Measurements from ENCODE around the gene FAP. TPM values are rescaled to one million over a fixed set of nuclear protein-coding genes. Genes with fewer than 3 reads are reported as not detected.
A peak's percentile ranks its signal among the peaks of the same experiment; 100 is the strongest.

FAP gene, protein sequence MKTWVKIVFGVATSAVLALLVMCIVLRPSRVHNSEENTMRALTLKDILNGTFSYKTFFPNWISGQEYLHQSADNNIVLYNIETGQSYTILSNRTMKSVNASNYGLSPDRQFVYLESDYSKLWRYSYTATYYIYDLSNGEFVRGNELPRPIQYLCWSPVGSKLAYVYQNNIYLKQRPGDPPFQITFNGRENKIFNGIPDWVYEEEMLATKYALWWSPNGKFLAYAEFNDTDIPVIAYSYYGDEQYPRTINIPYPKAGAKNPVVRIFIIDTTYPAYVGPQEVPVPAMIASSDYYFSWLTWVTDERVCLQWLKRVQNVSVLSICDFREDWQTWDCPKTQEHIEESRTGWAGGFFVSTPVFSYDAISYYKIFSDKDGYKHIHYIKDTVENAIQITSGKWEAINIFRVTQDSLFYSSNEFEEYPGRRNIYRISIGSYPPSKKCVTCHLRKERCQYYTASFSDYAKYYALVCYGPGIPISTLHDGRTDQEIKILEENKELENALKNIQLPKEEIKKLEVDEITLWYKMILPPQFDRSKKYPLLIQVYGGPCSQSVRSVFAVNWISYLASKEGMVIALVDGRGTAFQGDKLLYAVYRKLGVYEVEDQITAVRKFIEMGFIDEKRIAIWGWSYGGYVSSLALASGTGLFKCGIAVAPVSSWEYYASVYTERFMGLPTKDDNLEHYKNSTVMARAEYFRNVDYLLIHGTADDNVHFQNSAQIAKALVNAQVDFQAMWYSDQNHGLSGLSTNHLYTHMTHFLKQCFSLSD
- total RNA-seq, result 1 to 10 TPM in 3 of 4 donors, not detected in 1; 1.4 to 3.5 (median 2.0) TPM

- TF ChIP-seq POLR2AphosphoS5 (IDR thresholded peaks at IDR 0.05) (no peak), POLR2A (IDR thresholded peaks at IDR 0.05) (no peak), EP300 (IDR thresholded peaks at IDR 0.05; ENCODE audit: low read depth) (no peak)
- TF ChIP-seq, protein P1, sequence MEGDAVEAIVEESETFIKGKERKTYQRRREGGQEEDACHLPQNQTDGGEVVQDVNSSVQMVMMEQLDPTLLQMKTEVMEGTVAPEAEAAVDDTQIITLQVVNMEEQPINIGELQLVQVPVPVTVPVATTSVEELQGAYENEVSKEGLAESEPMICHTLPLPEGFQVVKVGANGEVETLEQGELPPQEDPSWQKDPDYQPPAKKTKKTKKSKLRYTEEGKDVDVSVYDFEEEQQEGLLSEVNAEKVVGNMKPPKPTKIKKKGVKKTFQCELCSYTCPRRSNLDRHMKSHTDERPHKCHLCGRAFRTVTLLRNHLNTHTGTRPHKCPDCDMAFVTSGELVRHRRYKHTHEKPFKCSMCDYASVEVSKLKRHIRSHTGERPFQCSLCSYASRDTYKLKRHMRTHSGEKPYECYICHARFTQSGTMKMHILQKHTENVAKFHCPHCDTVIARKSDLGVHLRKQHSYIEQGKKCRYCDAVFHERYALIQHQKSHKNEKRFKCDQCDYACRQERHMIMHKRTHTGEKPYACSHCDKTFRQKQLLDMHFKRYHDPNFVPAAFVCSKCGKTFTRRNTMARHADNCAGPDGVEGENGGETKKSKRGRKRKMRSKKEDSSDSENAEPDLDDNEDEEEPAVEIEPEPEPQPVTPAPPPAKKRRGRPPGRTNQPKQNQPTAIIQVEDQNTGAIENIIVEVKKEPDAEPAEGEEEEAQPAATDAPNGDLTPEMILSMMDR (IDR thresholded peaks at IDR 0.05), result no peak
- H3K9me3 ChIP-seq, result no peaks in the 10 kb centered on the region
- 46 to 54% methylated on average over 6 of the region's 6 CpGs for WGBS, 2 donors (ENCODE audit: low coverage in 1 of 2)
- peaks cover 0 to 16% (median 2%) of the 10 kb centered on the region in 4 donors for H3K4me1 ChIP-seq
- peak within 1 kb of the TSS; percentile 58 to 65 (median 64) for H3K27ac ChIP-seq
- no peak for DNase-seq
- H3K4me3 ChIP-seq, result peak within 1 kb of the TSS in 2 of 4 donors; percentile 5 to 13
- H3K27me3 ChIP-seq, result no peaks in the 10 kb centered on the region
- intact Hi-C loops (cut with DNase I; ENCODE audit: low total_unique reads), result no loop called here
- in situ Hi-C loops (cut with MboI; ENCODE audit: low pct_ligation_motif_present in 1 of 4, low pct_unique_long_range_greater_than_20kb in 1 of 4, low sequenced_read_pairs in 3 of 4), result no loop called here
- H3K36me3 ChIP-seq, result no peaks in the 10 kb centered on the region
These were observed at the start of gene FAP for GRCh38 chr2:162243294-162243693. FAP (minus strand) TSS chr2:162243445; CDS start chr2:162243327, 118 bp downstream.

DNA sequence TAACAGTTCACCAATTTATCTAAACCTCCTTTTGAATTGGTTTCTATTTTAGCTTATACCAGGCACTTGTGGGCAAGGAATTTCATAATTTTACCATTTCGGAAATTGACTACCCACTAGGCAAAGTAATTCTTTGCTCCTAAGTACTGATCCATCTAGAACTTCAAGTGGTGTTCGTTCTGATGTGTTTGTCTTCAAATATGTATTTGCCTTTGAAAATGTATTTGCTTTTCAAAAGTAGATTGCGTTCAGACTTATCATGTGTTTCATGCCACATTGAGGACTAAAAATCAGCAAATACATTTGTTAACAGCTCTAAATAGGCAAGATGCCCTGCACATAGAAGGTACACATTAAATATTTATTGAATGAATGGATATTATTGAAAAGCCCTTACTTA lies 48.5 kb upstream of the FAP start:
- H3K36me3 ChIP-seq, result peaks cover 0 to 15% (median under 1%) of the 10 kb centered on the region in 4 donors
- no peak for DNase-seq
- no peaks in the 10 kb centered on the region for H3K27me3 ChIP-seq
- WGBS, 2 donors (ENCODE audit: low coverage in 1 of 2), result 80 to 86% methylated on average over 2 to 3 of the region's 3 CpGs
- TF ChIP-seq POLR2AphosphoS5 (IDR thresholded peaks at IDR 0.05), result no peak
- no peak for TF ChIP-seq POLR2A (IDR thresholded peaks at IDR 0.05)
- TF ChIP-seq, protein P1 (IDR thresholded peaks at IDR 0.05), result no peak
- TF ChIP-seq EP300 (IDR thresholded peaks at IDR 0.05; ENCODE audit: low read depth), result no peak
- H3K4me3 ChIP-seq, result no peak overlapping the region
- no peak overlapping the region for H3K27ac ChIP-seq
- H3K9me3 ChIP-seq, result no peaks in the 10 kb centered on the region
- peaks cover 0 to 4% (median 0%) of the 10 kb centered on the region in 4 donors for H3K4me1 ChIP-seq
- intact Hi-C loops (cut with DNase I; ENCODE audit: low total_unique reads) (no loop called here), in situ Hi-C loops (cut with MboI; ENCODE audit: low pct_ligation_motif_present in 1 of 4, low pct_unique_long_range_greater_than_20kb in 1 of 4, low sequenced_read_pairs in 3 of 4) (loop anchor here in 2 of 4 donors (10.0 kb wide), 2 partner anchors 67 to 77 kb away; no protein-coding TSS in a partner anchor)

DNA sequence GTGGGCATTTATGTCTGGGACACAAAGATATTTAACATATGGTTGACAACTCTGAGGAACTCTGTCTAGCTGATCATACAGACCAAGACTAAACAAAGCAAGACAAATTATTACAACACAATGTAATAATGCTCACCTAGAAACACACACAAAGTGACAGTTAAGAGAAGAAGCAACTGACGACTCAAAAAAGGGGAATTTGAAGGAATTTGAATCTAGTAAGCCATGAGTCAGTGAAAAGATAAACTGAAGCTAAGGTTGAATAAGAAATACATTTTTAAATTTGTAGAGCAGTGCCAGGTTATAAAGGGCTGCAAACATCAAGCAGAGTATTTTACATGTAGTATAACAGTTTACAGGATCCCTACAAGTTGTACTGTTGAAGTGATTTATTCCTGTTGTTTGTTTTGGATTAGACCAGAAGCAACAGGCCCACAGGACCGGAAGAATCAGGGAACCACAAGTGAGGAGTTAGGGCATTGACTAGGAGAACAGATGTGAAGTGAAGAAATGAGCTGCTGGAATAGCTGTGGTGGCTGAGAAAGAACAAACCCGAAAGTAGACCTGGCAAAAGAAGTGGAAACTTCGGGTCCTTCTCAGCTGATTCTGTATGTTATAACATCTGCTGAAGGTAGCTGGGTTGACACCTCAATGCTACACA lies 39.6 kb upstream of the FAP start:
- in situ Hi-C loops (cut with MboI; ENCODE audit: low pct_ligation_motif_present in 1 of 4, low pct_unique_long_range_greater_than_20kb in 1 of 4, low sequenced_read_pairs in 3 of 4), result loop anchor here in 1 of 4 donors (10.0 kb wide), 1 partner anchor 58 kb away; no protein-coding TSS in a partner anchor

GRCh38 chr2:162280654-162281053 lies 37.4 kb upstream of the FAP start:
- Histone ChIP-seq H3K4me1 (no peaks in the 10 kb centered on the region), H3K36me3 (peaks cover 0 to 54% (median 21%) of the 10 kb centered on the region in 4 donors), H3K27ac (no peak overlapping the region), H3K4me3 (no peak overlapping the region), H3K9me3 (no peaks in the 10 kb centered on the region), H3K27me3 (no peaks in the 10 kb centered on the region)
- in situ Hi-C loops (cut with MboI; ENCODE audit: low pct_ligation_motif_present in 1 of 4, low pct_unique_long_range_greater_than_20kb in 1 of 4, low sequenced_read_pairs in 3 of 4) (loop anchor here in 1 of 4 donors (10.0 kb wide), 1 partner anchor 56 kb away; no protein-coding TSS in a partner anchor), intact Hi-C loops (cut with DNase I; ENCODE audit: low total_unique reads) (no loop called here)
- WGBS, 2 donors (ENCODE audit: low coverage in 1 of 2), result 98 to 100% methylated on average over 1 of the region's 1 CpG
- no peak for DNase-seq
- TF ChIP-seq EP300 (IDR thresholded peaks at IDR 0.05; ENCODE audit: low read depth) (no peak), POLR2AphosphoS5 (IDR thresholded peaks at IDR 0.05) (no peak), POLR2A (IDR thresholded peaks at IDR 0.05) (no peak)
- TF ChIP-seq, protein P1 (IDR thresholded peaks at IDR 0.05), result no peak

More for the DNA sequence above, 39.6 kb upstream of the FAP start:
- no peaks in the 10 kb centered on the region for H3K4me1 ChIP-seq
- H3K27ac ChIP-seq, result no peak overlapping the region
- no peak overlapping the region for H3K4me3 ChIP-seq
- H3K9me3 ChIP-seq, result no peaks in the 10 kb centered on the region
- no peak for TF ChIP-seq EP300 (IDR thresholded peaks at IDR 0.05; ENCODE audit: low read depth)
- TF ChIP-seq POLR2AphosphoS5 (IDR thresholded peaks at IDR 0.05), result no peak
- no peak for DNase-seq
- no peaks in the 10 kb centered on the region for H3K27me3 ChIP-seq
- WGBS, 2 donors (ENCODE audit: low coverage in 1 of 2), result 85 to 88% methylated on average over 3 to 4 of the region's 4 CpGs
- intact Hi-C loops (cut with DNase I; ENCODE audit: low total_unique reads), result no loop called here
- peaks cover 0 to 52% (median 17%) of the 10 kb centered on the region in 4 donors for H3K36me3 ChIP-seq
